Astrocyte of the cerebellum (primary cell): ENCODE data around the gene MAPT.
"Not testable (repeated sequence)": the region's sequence is repeated elsewhere in the genome, so short reads cannot be mapped to it uniquely, and the experiment has no call there.

Source experiments
- DNase-seq: peaks from one replicate; pipeline ENCODE4 v3.0.0-alpha.2; 2011; ENCODE audit warnings: low read depth
- H3K4me3 ChIP-seq: 2 replicates; pipeline ENCODE4 v1.5.1; 2011; ENCODE audit warnings: mild to moderate bottlenecking, low read depth, low read length, moderate library complexity
- CTCF ChIP-seq: IDR thresholded peaks from 2 replicates; pipeline ENCODE4 v1.5.1; 2012; ENCODE audit warnings: low read length, low read depth, moderate library complexity, mild to moderate bottlenecking; ENCODE audit errors: missing control alignments
- in situ Hi-C: cut with HindIII; loops from 2 replicates; pipeline ENCODE4 v1.10.0; 2017; ENCODE audit warnings: low sequenced_read_pairs

The MAPT gene

DNA sequence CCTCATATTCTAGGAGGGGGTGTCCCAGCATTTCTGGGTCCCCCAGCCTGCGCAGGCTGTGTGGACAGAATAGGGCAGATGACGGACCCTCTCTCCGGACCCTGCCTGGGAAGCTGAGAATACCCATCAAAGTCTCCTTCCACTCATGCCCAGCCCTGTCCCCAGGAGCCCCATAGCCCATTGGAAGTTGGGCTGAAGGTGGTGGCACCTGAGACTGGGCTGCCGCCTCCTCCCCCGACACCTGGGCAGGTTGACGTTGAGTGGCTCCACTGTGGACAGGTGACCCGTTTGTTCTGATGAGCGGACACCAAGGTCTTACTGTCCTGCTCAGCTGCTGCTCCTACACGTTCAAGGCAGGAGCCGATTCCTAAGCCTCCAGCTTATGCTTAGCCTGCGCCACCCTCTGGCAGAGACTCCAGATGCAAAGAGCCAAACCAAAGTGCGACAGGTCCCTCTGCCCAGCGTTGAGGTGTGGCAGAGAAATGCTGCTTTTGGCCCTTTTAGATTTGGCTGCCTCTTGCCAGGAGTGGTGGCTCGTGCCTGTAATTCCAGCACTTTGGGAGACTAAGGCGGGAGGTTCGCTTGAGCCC is 116.3 kb downstream of the MAPT start:
- in situ Hi-C loops: no loop called here
- no peak for DNase-seq
- H3K4me3 ChIP-seq: no peak overlapping the region
- no peak for TF ChIP-seq CTCF

- DNase-seq: no peak
- H3K4me3 ChIP-seq: no peak overlapping the region
- no peak for TF ChIP-seq CTCF
- in situ Hi-C loops: no loop called here
These were observed 117.6 kb downstream of the MAPT start for GRCh38 chr17:46011711-46012505.

DNA sequence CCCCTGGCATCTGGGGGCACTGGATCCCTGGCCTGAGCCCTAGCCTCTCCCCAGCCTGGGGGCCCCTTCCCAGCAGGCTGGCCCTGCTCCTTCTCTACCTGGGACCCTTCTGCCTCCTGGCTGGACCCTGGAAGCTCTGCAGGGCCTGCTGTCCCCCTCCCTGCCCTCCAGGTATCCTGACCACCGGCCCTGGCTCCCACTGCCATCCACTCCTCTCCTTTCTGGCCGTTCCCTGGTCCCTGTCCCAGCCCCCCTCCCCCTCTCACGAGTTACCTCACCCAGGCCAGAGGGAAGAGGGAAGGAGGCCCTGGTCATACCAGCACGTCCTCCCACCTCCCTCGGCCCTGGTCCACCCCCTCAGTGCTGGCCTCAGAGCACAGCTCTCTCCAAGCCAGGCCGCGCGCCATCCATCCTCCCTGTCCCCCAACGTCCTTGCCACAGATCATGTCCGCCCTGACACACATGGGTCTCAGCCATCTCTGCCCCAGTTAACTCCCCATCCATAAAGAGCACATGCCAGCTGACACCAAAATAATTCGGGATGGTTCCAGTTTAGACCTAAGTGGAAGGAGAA is 118.2 kb downstream of the MAPT start:
- no peak for DNase-seq
- in situ Hi-C loops: no loop called here
- no peak overlapping the region for H3K4me3 ChIP-seq
- no peak for TF ChIP-seq CTCF

GRCh38 chr17:46013127-46013501 is 118.8 kb downstream of the MAPT start:
- no peak overlapping the region for H3K4me3 ChIP-seq
- no peak for DNase-seq
- TF ChIP-seq CTCF: no peak
- in situ Hi-C loops: no loop called here

- TF ChIP-seq CTCF: no peak
- no peak for DNase-seq
- H3K4me3 ChIP-seq: no peak overlapping the region
- in situ Hi-C loops: no loop called here
These were observed 119.3 kb downstream of the MAPT start for GRCh38 chr17:46013502-46014165.

GRCh38 chr17:46019408-46019925 is 125.1 kb downstream of the MAPT start:
- H3K4me3 ChIP-seq, in situ Hi-C loops, DNase-seq: not testable (repeated sequence)
